Chondrocyte (in vitro differentiated cells): ENCODE results near the gene LMF1. TPM values are rescaled to one million over a fixed set of nuclear protein-coding genes. Genes with fewer than 3 reads are reported as not detected.

Source experiments
- DNase-seq: peaks from one replicate; pipeline ENCODE4 v3.0.0; 2021; ENCODE audit warnings: mixed read lengths, low spot score
- H3K27ac Mint-ChIP-seq: one replicate; pipeline ENCODE4 v1.8.0; 2021; ENCODE audit warnings: mild to moderate bottlenecking, moderate library complexity, mixed read lengths; ENCODE audit not compliant: unreplicated experiment
- H3K27me3 Mint-ChIP-seq: 2 replicates; pipeline ENCODE4 v1.8.0; 2021; ENCODE audit warnings: low read depth, mixed read lengths
- H3K36me3 Mint-ChIP-seq: 2 replicates; pipeline ENCODE4 v1.8.0; 2021; ENCODE audit warnings: low read depth, mixed read lengths
- H3K4me1 Mint-ChIP-seq: 2 replicates; pipeline ENCODE4 v1.8.0; 2021; ENCODE audit warnings: low read depth, mild to moderate bottlenecking, mixed read lengths
- H3K4me3 Mint-ChIP-seq: one replicate; pipeline ENCODE4 v1.8.0; 2021; ENCODE audit warnings: mild to moderate bottlenecking, moderate library complexity, mixed read lengths; ENCODE audit not compliant: unreplicated experiment
- H3K9me3 Mint-ChIP-seq: 2 replicates; pipeline ENCODE4 v1.8.0; 2021; ENCODE audit warnings: low read depth, mixed read lengths
- total RNA-seq: library from RNA; stranded (reverse); gene quantifications from 3 replicates; pipeline ENCODE4 v1.2.1, GENCODE V29; 2021
- TF ChIP-seq, protein P1 (sequence below): fragments of 200-600 bp; sonication (generic); IDR thresholded peaks from 2 replicates; pipeline ENCODE4 v1.5.0; 2021; ENCODE audit warnings: antibody characterized with exemption, mild to moderate bottlenecking, moderate library complexity

Gene LMF1
- total RNA-seq, 1 donor from 2014 or later, result 21.6 TPM

DNA sequence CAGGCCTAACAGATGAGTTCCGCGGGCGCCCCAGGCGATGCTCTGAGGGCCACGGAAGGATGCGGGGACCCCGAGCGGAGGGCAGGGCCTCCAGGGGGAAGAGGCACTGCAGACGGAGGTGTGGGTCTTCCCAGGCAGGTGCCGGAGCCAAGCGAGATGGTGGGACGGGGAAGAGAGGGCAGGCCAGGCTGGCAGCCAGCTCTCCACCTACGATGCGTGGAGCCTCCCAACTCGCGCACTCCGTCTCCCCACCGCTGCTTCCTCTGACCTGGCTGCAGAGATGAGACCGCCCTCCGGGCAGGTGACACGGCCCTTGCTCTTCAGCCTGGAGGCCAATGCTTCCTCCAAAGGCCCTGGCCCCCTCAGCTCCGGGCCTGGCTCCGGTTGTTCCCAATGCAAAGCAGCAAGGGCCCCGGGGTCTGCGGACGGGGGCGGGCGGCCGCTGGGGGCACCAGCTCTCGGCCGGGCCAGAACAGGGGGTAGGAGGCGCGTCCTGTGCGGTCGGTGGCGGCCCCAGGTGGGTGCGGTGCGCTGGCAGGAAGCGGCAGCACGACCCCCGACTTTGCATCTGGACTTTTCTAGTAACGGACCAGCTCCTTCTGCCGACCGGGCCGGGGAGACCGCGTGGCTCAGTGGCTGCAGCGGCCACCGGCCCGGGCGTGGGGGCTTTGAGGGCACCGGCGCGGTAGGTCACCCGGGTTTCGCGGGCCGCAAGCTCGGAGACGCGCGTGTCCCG lies 9.2 kb upstream of the LMF1 start:
- no peaks in the 10 kb centered on the region for H3K36me3 Mint-ChIP-seq
- no peak overlapping the region for H3K4me3 Mint-ChIP-seq
- H3K27ac Mint-ChIP-seq, result no peak overlapping the region
- H3K4me1 Mint-ChIP-seq, result peaks cover 6% of the 10 kb centered on the region
- no peaks in the 10 kb centered on the region for H3K9me3 Mint-ChIP-seq
- peaks cover 12% of the 10 kb centered on the region for H3K27me3 Mint-ChIP-seq
- TF ChIP-seq, protein P1, sequence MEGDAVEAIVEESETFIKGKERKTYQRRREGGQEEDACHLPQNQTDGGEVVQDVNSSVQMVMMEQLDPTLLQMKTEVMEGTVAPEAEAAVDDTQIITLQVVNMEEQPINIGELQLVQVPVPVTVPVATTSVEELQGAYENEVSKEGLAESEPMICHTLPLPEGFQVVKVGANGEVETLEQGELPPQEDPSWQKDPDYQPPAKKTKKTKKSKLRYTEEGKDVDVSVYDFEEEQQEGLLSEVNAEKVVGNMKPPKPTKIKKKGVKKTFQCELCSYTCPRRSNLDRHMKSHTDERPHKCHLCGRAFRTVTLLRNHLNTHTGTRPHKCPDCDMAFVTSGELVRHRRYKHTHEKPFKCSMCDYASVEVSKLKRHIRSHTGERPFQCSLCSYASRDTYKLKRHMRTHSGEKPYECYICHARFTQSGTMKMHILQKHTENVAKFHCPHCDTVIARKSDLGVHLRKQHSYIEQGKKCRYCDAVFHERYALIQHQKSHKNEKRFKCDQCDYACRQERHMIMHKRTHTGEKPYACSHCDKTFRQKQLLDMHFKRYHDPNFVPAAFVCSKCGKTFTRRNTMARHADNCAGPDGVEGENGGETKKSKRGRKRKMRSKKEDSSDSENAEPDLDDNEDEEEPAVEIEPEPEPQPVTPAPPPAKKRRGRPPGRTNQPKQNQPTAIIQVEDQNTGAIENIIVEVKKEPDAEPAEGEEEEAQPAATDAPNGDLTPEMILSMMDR, result no peak
- no peak for DNase-seq

DNA sequence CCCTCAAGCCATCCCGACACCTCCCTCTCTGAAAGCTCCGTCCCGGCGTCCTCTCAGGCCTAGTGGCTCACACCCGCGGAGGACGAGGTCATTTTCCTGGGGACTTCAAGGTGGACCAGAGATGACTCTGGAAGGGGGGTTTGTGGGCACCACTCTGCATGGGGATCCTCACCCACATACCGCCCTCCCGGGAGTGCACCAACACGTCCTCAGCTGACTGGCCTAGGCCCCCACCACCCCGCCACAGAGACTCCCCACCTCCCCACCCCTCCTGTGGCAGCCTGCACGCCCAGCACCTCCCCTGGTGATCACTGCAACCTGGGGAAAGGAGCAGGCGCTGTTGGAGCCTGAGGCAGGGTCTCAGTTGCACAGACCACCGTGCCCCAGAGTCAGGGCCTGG lies 8.4 kb upstream of the LMF1 start:
- H3K4me3 Mint-ChIP-seq, result no peak overlapping the region
- no peak overlapping the region for H3K27ac Mint-ChIP-seq
- no peaks in the 10 kb centered on the region for H3K9me3 Mint-ChIP-seq
- no peak for DNase-seq
- peaks cover 12% of the 10 kb centered on the region for H3K27me3 Mint-ChIP-seq
- H3K4me1 Mint-ChIP-seq, result peaks cover 6% of the 10 kb centered on the region
- H3K36me3 Mint-ChIP-seq, result no peaks in the 10 kb centered on the region
- TF ChIP-seq, protein P1, result no peak

DNA sequence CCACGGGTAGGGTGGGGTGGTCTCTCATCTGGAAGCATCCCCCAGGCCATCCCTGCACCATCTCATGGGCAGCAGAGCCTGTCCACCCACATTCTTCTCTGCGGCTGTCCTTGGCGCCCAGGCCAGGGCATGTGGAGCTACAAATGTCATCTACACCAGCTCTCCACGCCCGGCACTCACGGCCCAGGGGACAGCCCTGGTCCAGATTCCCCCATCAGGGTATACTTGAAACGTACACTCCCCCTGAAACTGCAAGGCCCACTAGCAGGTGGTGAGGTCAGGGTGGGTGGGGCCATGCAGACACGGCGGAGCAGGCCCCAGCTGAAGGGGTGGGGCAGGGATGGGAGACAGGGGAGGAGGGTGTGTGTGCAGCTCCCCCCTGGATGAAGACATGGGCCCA lies 7.6 kb upstream of the LMF1 start:
- Mint-ChIP-seq H3K9me3 (no peaks in the 10 kb centered on the region), H3K4me1 (peaks cover 6% of the 10 kb centered on the region), H3K4me3 (no peak overlapping the region), H3K27me3 (peaks cover 10% of the 10 kb centered on the region), H3K27ac (no peak overlapping the region), H3K36me3 (no peaks in the 10 kb centered on the region)
- TF ChIP-seq, protein P1, result no peak
- no peak for DNase-seq

DNA sequence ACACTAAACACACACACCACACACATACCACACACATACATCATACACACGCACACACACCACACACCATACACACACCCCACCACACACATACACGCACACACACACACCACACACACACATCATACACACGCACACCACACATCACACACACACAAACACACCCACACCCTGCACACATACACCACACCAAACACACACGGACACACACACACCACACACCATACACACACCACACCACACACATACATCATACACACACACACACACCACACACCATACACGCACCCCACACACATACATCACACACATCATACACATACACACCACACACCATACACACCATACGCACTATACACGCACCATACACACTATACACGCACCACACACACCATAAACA lies 7.1 kb upstream of the LMF1 start:
- no peak overlapping the region for H3K27ac Mint-ChIP-seq
- no peaks in the 10 kb centered on the region for H3K9me3 Mint-ChIP-seq
- H3K4me3 Mint-ChIP-seq, result no peak overlapping the region
- peaks cover 11% of the 10 kb centered on the region for H3K27me3 Mint-ChIP-seq
- no peaks in the 10 kb centered on the region for H3K36me3 Mint-ChIP-seq
- no peak for DNase-seq
- peaks cover 5% of the 10 kb centered on the region for H3K4me1 Mint-ChIP-seq
- TF ChIP-seq, protein P1, result no peak

DNA sequence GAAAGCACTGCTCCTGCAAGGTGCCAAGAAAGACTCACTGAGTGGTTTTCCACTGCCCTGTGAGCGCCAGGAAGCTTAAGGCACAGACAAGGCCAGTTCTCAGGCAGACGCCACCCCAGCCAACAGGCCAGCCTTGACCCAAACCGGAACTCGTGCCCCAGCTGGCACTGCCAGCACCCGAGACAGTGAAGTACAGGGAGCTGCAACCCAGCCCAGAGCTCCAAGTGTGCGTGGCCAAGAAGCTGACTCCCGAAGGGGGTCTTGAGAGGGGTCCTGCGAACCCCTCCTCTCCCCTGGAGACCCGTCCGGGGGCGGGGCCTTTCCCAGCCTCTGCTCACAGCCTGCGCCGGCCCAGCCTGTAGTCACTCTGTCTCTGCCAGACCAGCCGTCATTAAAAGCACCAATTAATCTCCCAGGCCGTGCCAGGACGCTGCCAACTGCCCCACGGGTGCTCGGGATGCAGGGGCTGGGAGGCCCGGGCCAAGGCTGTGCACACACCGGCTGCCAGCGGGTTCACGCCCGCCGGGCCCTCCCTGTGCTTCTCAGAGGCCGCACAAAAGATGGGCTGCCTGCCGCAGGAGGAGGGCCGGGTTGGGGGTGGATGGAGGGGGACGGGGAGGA lies 6.4 kb upstream of the LMF1 start:
- Mint-ChIP-seq H3K27me3 (peaks cover 7% of the 10 kb centered on the region), H3K27ac (no peak overlapping the region), H3K9me3 (no peaks in the 10 kb centered on the region), H3K36me3 (no peaks in the 10 kb centered on the region), H3K4me3 (no peak overlapping the region), H3K4me1 (peaks cover 3% of the 10 kb centered on the region)
- no peak for DNase-seq
- TF ChIP-seq, protein P1, result no peak
